Activated CD8-positive, alpha-beta memory T cell treated with anti-CD3 and anti-CD28 coated beads, Interleukin-2, amount 50 U/mL, for 48 hours (primary cell): Measurements from ENCODE around the gene EZR.

ENCODE experiments used
- DNase-seq: peaks from one replicate; pipeline ENCODE4 v3.0.0-alpha.2; 2020

Gene EZR

GRCh38 chr6:158757753-158758090, 61.4 kb downstream of the EZR start:
- no peak for DNase-seq

- DNase-seq, result no peak
Observed at GRCh38 chr6:158756977-158757752, 62.0 kb downstream of the EZR start.

GRCh38 chr6:158756126-158756525, 63.0 kb downstream of the EZR start:
- DNase-seq, result no peak

GRCh38 chr6:158755636-158756035, 63.5 kb downstream of the EZR start:
- DNase-seq, result no peak

GRCh38 chr6:158754738-158755137, 64.4 kb downstream of the EZR start:
- no peak for DNase-seq

- DNase-seq, result no peak
Observed at GRCh38 chr6:158753811-158754210, 65.4 kb downstream of the EZR start.

GRCh38 chr6:158752613-158753012, 66.6 kb downstream of the EZR start:
- no peak for DNase-seq

GRCh38 chr6:158751921-158752320, 67.2 kb downstream of the EZR start:
- DNase-seq, result no peak

- DNase-seq, result no peak
Observed at GRCh38 chr6:158751224-158751623, 67.9 kb downstream of the EZR start.

GRCh38 chr6:158744986-158745430, 74.2 kb downstream of the EZR start:
- no peak for DNase-seq

- DNase-seq, result no peak
Observed at GRCh38 chr6:158743033-158743651, 76.0 kb downstream of the EZR start.

GRCh38 chr6:158739673-158740072, 79.5 kb downstream of the EZR start:
- DNase-seq, result no peak

- no peak for DNase-seq
Observed at GRCh38 chr6:158737710-158738615, 81.2 kb downstream of the EZR start.

GRCh38 chr6:158737082-158737709, 82.0 kb downstream of the EZR start:
- no peak for DNase-seq

- no peak for DNase-seq
Observed at GRCh38 chr6:158735009-158735408, 84.2 kb downstream of the EZR start.

GRCh38 chr6:158730541-158730907, 88.6 kb downstream of the EZR start:
- no peak for DNase-seq

GRCh38 chr6:158729906-158730540, 89.1 kb downstream of the EZR start:
- no peak for DNase-seq

- DNase-seq, result no peak
Observed at GRCh38 chr6:158725704-158726103, 93.5 kb downstream of the EZR start.

GRCh38 chr6:158722176-158722729, 96.9 kb downstream of the EZR start:
- no peak for DNase-seq

- DNase-seq, result no peak
Observed at GRCh38 chr6:158718461-158719046, 100.6 kb downstream of the EZR start.

- no peak for DNase-seq
Observed at GRCh38 chr6:158717341-158718330, 101.5 kb downstream of the EZR start.
